ENCODE results near the gene BMI1. TPM values are rescaled to one million over a fixed set of nuclear protein-coding genes. Genes with fewer than 3 reads are reported as not detected.

The BMI1 gene
- total RNA-seq, 1 experiment from 2014 or later, result 81.1 TPM

GRCh38 chr10:22338185-22338900 is 17.4 kb downstream of the BMI1 start:
- H3K4me1 ChIP-seq (ENCODE audit: control insufficient read depth in 1 of 2, insufficient read depth in 2 of 2, low read length in 2 of 2), result peaks cover 3 to 16% of the 10 kb centered on the region in 2 experiments; a peak in 2 of 4 replicates
- H3K4me2 ChIP-seq (ENCODE audit: low read length), result no peak overlapping the region
- no peak for ATAC-seq
- no peaks in the 10 kb centered on the region for H3K9me2 ChIP-seq (ENCODE audit: insufficient read depth)
- H3K4me3 ChIP-seq (replicated peaks in 1 of 2; ENCODE audit: low read depth in 1 of 2, low read length in 2 of 2), result no peak overlapping the region
- H3K79me2 ChIP-seq (ENCODE audit: insufficient read depth, low read length), result no peaks in the 10 kb centered on the region
- no peak for DNase-seq (ENCODE audit: low read depth, low spot score)
- BruUV-seq (replicated peaks), result no TSS peak
- TF ChIP-seq EZH2 (IDR thresholded peaks at IDR 0.05) (no peak), YY1 (IDR thresholded peaks at IDR 0.05; ENCODE audit: extremely low read depth, insufficient replicate concordance, low read depth, low read length) (no peak), RAD21 (IDR thresholded peaks at IDR 0.05; ENCODE audit: low read depth) (no peak), TCF7L2 (IDR thresholded peaks at IDR 0.05; ENCODE audit: borderline replicate concordance, extremely low read depth, insufficient read depth, insufficient read length) (no peak), JUND (IDR thresholded peaks at IDR 0.05) (no peak), FOSL1 (IDR thresholded peaks at IDR 0.05; ENCODE audit: low read depth) (no peak), ZFX (IDR thresholded peaks at IDR 0.05) (no peak), SRF (IDR thresholded peaks at IDR 0.05; ENCODE audit: low read depth) (no peak), CEBPB (IDR thresholded peaks at IDR 0.05; ENCODE audit: low read depth) (no peak), CBX3 (IDR thresholded peaks at IDR 0.05; ENCODE audit: low read depth) (no peak), POLR2AphosphoS5 (IDR thresholded peaks at IDR 0.05; ENCODE audit: low read depth, low read length) (no peak), ATF3 (IDR thresholded peaks at IDR 0.05) (no peak), REST (IDR thresholded peaks at IDR 0.05; ENCODE audit: low read depth) (no peak), EGR1 (IDR thresholded peaks at IDR 0.05; ENCODE audit: low read depth) (no peak)
- ChIA-PET RAD21 (ENCODE audit: low non-redundant PET in 1 of 2, low total read pairs in 2 of 2, uncharacterized antibody in 2 of 2, unreplicated experiment in 2 of 2) (interaction anchor here in 1 of 2 experiments (0.6 kb wide), 1 partner anchor 817 kb away, joined by 3 read pairs; no protein-coding TSS in a partner anchor), CTCF (no interaction called here), POLR2A (no interaction called here)
- H3K9ac ChIP-seq (ENCODE audit: low read length), result no peak overlapping the region
- no peaks in the 10 kb centered on the region for H3K9me3 ChIP-seq (ENCODE audit: control insufficient read depth in 1 of 2, insufficient read depth in 1 of 2, low read depth in 1 of 2, low read length in 2 of 2)
- no peaks in the 10 kb centered on the region for H4K20me1 ChIP-seq (ENCODE audit: insufficient read depth)
- peaks cover 11% of the 10 kb centered on the region; the same call in 1 of the 2 replicates for H3K27me3 ChIP-seq (ENCODE audit: insufficient read depth, low read length)
- no peak overlapping the region for H2AFZ ChIP-seq (ENCODE audit: low read depth, low read length, poor library complexity, severe bottlenecking)
- no peaks in the 10 kb centered on the region for H3K36me3 ChIP-seq (ENCODE audit: control insufficient read depth in 1 of 2, insufficient read depth in 2 of 2, low read length in 2 of 2)
- intact Hi-C loops (cut with micrococcal nuclease), result no loop called here
- no peak overlapping the region for H3K27ac ChIP-seq (ENCODE audit: low read depth, low read length)
